Astrocyte of the spinal cord (primary cell): ENCODE measurements around the gene SNTG2.

ENCODE experiments used
- DNase-seq: peaks from one replicate; pipeline ENCODE4 v3.0.0; 2011; ENCODE audit warnings: low read depth, low spot score
- H3K4me3 ChIP-seq: 2 replicates; pipeline ENCODE4 v1.5.1; 2011; ENCODE audit warnings: low read depth, mild to moderate bottlenecking, low read length, moderate library complexity
- in situ Hi-C: cut with HindIII; loops from 2 replicates; pipeline ENCODE4 v1.10.0; 2017; ENCODE audit warnings: low sequenced_read_pairs
- TF ChIP-seq, protein P1 (sequence below): IDR thresholded peaks from 2 replicates; pipeline ENCODE4 v1.5.1; 2012; ENCODE audit warnings: low read depth, mild to moderate bottlenecking, low read length, inconsistent platforms

The SNTG2 gene

DNA sequence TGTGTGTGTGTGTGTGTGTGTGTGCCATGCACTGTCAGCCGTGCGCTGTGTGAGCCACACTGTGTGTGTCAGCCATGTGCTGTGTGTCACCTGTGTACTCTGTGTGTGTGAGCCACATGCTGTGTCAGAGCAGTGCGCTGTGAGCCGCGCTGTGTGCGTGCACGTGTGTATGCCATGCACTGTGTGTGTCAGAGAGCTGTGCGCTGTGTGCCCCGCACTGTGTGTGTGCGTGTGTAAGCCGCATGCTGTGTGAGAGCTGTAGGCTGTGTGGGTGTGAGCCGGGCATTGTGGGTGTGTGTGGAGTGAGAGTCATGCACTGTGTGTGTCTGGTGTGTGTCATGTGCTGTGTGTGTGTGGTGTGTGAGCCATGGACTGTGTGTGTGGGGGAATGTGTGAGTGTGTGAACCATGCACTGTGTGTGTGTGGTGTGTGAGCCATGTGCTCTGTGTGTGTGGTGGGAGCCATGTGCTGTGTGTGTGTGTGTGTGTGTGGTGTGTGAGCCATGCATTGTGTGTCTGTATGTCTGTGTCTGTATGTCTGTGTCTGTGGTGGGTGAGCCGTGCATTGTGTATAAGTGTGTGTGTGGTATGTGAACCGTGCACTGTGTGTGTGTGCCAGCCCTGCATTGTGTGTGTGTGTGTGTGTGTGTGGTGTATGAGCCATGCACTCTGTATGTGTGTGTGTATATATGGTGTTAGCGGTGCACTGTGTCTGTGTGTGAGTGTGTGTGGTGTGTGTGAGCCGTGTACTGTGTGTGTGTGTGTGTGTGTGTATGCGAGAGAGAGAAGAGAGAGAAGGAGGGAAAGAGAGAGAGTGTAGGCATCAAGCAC is 356.3 kb downstream of the SNTG2 start:
- H3K4me3 ChIP-seq, result no peak overlapping the region
- DNase-seq, result no peak
- TF ChIP-seq, protein P1, sequence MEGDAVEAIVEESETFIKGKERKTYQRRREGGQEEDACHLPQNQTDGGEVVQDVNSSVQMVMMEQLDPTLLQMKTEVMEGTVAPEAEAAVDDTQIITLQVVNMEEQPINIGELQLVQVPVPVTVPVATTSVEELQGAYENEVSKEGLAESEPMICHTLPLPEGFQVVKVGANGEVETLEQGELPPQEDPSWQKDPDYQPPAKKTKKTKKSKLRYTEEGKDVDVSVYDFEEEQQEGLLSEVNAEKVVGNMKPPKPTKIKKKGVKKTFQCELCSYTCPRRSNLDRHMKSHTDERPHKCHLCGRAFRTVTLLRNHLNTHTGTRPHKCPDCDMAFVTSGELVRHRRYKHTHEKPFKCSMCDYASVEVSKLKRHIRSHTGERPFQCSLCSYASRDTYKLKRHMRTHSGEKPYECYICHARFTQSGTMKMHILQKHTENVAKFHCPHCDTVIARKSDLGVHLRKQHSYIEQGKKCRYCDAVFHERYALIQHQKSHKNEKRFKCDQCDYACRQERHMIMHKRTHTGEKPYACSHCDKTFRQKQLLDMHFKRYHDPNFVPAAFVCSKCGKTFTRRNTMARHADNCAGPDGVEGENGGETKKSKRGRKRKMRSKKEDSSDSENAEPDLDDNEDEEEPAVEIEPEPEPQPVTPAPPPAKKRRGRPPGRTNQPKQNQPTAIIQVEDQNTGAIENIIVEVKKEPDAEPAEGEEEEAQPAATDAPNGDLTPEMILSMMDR, result no peak
- in situ Hi-C loops, result no loop called here

DNA sequence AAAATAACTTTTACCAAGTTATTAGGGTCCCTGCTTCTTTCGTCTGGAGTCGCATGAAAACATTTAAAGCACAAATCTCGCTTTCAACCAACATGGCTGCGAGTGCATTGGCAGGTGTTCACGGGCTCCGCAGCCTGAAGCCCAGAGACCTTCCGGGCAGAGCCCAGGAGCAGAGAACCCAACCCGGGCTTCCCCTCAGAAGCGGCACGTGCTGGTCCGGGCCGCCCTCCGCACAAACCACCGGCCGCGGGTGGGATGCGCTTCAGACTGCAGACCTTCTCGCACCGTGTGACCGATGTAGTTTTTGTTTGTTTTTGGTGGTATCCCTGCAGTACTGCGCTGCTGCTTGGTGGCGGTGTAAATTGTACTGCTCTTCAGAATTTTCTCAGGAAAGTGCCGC is 357.0 kb downstream of the SNTG2 start:
- DNase-seq, result no peak
- TF ChIP-seq, protein P1, result no peak
- in situ Hi-C loops, result no loop called here
- H3K4me3 ChIP-seq, result no peak overlapping the region

DNA sequence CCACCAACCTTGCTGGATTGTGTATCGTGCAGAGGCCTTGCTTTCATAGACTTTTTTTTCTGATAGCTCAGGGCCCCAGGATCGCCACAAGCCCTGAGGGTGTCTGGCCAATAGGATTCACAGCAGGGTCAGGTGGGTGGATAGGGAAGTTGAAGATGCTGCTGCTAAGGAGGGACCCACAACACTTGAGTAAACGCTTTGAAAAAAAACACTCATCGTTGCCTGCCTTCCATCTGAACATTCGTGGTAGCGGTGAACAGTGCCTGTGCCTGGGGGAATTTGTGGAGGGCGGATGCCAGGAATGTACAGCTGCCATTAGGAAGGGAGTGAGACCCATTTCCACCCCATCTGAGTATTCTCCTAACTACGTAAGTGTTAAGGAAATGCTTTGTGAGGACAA is 358.0 kb downstream of the SNTG2 start:
- no peak for DNase-seq
- TF ChIP-seq, protein P1, result no peak
- in situ Hi-C loops, result no loop called here
- no peak overlapping the region for H3K4me3 ChIP-seq

DNA sequence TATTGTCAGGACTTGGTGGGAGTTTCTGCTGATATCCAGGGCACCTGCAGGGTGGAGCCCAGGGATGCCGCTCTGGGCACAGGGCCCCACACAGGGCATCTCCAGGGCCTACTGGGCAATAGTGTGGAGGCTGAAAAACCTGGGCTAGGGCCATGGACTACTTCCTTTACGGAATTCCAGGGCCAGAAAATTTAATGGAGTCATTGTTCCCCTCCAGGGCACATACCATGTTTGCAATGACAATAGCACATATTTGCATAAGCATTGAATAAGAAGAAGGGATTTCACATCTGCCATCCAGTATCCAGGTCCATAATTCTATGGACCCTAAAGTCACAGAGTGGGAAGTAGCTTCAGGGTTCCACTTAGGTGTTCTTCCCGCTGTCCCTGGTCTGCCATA is 358.9 kb downstream of the SNTG2 start:
- in situ Hi-C loops, result no loop called here
- TF ChIP-seq, protein P1, result no peak
- H3K4me3 ChIP-seq, result no peak overlapping the region
- no peak for DNase-seq

DNA sequence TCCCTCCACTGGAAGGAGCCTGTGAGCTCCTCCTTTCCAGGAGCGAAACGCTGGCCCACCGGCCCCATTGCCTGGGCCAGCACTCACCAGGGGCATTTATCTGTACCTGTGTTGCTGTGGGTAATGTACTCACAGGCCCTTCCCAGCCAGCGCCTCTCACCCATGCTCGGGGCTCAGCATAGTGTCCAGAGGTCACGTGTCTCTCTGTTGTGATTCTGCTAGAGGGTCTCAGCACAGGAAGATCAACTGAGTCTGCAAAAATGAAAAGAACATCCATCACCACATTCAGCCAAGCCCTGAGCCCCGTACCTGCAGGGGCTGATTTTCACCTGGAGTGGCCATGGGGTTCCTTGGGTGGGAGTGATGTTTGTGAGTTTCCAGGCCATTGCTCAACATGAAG is 359.6 kb downstream of the SNTG2 start:
- no peak for DNase-seq
- in situ Hi-C loops, result no loop called here

DNA sequence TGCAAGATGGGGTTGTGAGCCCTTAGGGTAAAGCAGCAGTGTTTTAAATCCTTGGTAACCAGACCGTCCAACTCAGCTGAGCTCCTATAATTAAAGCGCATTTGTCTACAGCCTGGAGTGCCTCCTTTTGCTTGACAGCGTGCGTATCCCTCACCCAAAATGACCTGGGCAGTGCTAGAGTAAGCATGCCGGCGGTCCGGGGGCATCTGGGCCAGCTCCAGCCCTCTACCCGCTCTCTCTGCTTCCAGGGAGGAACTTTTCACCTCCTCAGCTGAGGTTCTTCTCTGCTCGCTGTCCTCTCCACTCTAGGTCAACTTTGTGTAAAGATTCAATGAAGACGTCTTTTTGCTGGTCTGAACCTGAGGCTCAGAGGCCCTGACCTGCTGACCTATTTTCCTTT is 360.2 kb downstream of the SNTG2 start:
- TF ChIP-seq, protein P1, result no peak
- in situ Hi-C loops, result no loop called here
- H3K4me3 ChIP-seq, result no peak overlapping the region
- DNase-seq, result no peak

More for the DNA sequence above, 359.6 kb downstream of the SNTG2 start:
- TF ChIP-seq, protein P1, result no peak
- no peak overlapping the region for H3K4me3 ChIP-seq
